ENCODE data around the gene SCO2.

Gene SCO2

DNA sequence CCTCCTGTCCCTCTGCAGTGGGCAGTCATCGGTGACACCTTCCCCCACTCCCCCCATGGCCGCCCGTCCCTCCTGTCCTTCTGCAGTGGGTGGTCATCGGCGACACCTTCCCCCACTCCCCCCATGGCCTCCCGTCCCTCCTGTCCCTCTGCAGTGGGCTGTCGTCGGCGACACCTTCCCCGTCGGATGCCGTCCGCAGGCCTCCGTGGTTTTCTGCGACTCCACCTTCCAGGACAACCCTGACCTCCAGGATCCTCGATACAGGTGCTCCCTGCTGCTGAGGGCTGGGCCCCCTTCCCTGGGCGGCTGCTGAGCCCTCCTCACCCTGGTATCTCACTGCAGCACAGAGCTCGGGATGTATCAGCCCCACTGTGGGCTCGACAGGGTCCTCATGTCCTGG lies 36.5 kb downstream of the SCO2 start:
- no peaks in the 10 kb centered on the region for H3K79me2 ChIP-seq (ENCODE audit: insufficient read depth, low read length)
- H4K20me1 ChIP-seq (ENCODE audit: insufficient read depth, low read length) = no peaks in the 10 kb centered on the region
- H3K36me3 ChIP-seq (ENCODE audit: insufficient read depth, low read length) = no peaks in the 10 kb centered on the region
- no peak for TF ChIP-seq EZH2 (IDR thresholded peaks at IDR 0.05; ENCODE audit: borderline replicate concordance, low read length)
- TF ChIP-seq, protein P1, sequence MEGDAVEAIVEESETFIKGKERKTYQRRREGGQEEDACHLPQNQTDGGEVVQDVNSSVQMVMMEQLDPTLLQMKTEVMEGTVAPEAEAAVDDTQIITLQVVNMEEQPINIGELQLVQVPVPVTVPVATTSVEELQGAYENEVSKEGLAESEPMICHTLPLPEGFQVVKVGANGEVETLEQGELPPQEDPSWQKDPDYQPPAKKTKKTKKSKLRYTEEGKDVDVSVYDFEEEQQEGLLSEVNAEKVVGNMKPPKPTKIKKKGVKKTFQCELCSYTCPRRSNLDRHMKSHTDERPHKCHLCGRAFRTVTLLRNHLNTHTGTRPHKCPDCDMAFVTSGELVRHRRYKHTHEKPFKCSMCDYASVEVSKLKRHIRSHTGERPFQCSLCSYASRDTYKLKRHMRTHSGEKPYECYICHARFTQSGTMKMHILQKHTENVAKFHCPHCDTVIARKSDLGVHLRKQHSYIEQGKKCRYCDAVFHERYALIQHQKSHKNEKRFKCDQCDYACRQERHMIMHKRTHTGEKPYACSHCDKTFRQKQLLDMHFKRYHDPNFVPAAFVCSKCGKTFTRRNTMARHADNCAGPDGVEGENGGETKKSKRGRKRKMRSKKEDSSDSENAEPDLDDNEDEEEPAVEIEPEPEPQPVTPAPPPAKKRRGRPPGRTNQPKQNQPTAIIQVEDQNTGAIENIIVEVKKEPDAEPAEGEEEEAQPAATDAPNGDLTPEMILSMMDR (IDR thresholded peaks at IDR 0.05; ENCODE audit: low read length) = no peak
- H3K27me3 ChIP-seq (ENCODE audit: insufficient read depth, low read length) = no peaks in the 10 kb centered on the region
- no peaks in the 10 kb centered on the region for H3K9me2 ChIP-seq (ENCODE audit: low read depth, low read length)
- H3K4me2 ChIP-seq (ENCODE audit: low read length) = no peak overlapping the region
- no peaks in the 10 kb centered on the region for H3F3A ChIP-seq (ENCODE audit: insufficient read depth, low read length)
- no peak overlapping the region for H3K27ac ChIP-seq (ENCODE audit: low read depth, low read length, poor library complexity, severe bottlenecking)
- no peak overlapping the region for H3K4me3 ChIP-seq (ENCODE audit: low read depth, low read length, poor library complexity, severe bottlenecking)
- H3K4me1 ChIP-seq (ENCODE audit: insufficient read depth, low read length, severe bottlenecking) = peaks cover 26% of the 10 kb centered on the region
- H3K9ac ChIP-seq (ENCODE audit: low read length) = no peak overlapping the region
- no peak overlapping the region for H2AFZ ChIP-seq (ENCODE audit: low read length)
- H3K9me3 ChIP-seq (ENCODE audit: low read length) = no peaks in the 10 kb centered on the region

DNA sequence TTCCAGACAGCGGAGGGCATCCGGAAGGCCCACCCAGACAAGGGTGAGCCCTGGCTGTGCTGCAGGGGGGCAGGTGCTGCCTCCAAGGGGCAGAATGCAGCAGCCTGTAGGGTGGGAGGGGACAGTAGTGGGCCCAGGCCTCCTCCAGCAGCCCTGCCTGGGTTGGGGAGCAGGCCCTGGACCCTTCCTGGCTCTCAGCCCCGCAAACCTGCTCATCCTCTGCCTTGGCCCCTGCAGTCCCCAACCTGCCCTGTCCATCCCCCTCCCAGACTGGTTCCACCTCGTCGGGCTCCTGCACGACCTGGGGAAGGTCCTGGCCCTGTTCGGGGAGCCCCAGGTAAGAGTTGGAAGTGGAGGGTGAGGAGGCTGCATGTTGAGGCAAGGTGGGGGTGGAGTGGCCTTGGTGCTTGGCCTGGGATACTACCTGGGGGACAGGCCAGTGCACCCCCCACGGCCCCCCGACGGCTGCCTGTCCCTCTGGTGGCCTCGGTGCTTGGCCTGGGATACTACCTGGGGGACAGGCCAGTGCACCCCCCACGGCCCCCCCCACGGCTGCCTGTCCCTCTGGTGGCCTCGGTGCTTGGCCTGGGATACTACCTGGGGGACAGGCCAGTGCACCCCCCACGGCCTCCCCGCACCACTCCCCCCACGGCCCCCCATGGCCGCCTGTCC lies 37.3 kb downstream of the SCO2 start:
- Histone ChIP-seq H3K79me2 (ENCODE audit: insufficient read depth, low read length) (no peaks in the 10 kb centered on the region), H3K27me3 (ENCODE audit: insufficient read depth, low read length) (no peaks in the 10 kb centered on the region), H3F3A (ENCODE audit: insufficient read depth, low read length) (no peaks in the 10 kb centered on the region), H4K20me1 (ENCODE audit: insufficient read depth, low read length) (no peaks in the 10 kb centered on the region), H2AFZ (ENCODE audit: low read length) (no peak overlapping the region), H3K4me3 (ENCODE audit: low read depth, low read length, poor library complexity, severe bottlenecking) (no peak overlapping the region), H3K4me1 (ENCODE audit: insufficient read depth, low read length, severe bottlenecking) (peaks cover 28% of the 10 kb centered on the region), H3K4me2 (ENCODE audit: low read length) (no peak overlapping the region), H3K27ac (ENCODE audit: low read depth, low read length, poor library complexity, severe bottlenecking) (no peak overlapping the region), H3K9ac (ENCODE audit: low read length) (no peak overlapping the region), H3K9me3 (ENCODE audit: low read length) (no peaks in the 10 kb centered on the region), H3K36me3 (ENCODE audit: insufficient read depth, low read length) (no peaks in the 10 kb centered on the region), H3K9me2 (ENCODE audit: low read depth, low read length) (no peaks in the 10 kb centered on the region)
- TF ChIP-seq EZH2 (IDR thresholded peaks at IDR 0.05; ENCODE audit: borderline replicate concordance, low read length) = no peak
- TF ChIP-seq, protein P1 (IDR thresholded peaks at IDR 0.05; ENCODE audit: low read length) = no peak

DNA sequence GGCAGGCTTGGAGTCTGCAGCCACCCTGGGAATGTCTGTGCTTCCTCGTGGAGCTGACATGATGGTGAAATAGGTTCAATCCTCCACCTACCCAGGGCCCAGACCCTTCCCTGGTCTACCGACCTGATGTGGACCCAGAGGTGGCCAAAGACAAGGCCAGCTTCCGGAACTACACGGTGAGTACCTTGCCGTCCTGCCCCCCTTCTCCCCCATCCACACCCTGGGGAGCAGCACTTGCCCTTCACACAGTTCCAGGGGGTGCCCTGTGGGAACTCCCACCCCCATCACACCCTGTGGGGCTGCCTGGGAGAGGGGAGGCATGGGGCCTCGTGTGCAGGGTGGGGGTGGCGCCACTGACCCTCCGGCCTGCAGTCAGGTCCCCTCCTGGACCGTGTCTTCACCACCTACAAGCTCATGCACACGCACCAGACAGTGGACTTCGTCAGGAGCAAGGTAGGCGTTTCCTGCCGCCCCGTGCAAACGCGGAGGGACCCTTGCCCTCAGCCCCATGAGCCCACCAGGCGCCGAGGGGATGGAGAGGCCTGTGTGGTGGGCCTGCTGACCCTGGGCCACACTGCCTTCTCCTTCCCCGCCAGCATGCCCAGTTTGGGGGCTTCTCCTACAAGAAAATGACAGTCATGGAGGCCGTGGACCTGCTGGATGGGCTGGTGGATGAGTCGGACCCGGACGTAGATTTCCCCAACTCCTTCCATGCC lies 38.0 kb downstream of the SCO2 start:
- H3K9ac ChIP-seq (ENCODE audit: low read length) = peak overlapping the region; percentile 25; the same call in 1 of the 2 replicates
- H3F3A ChIP-seq (ENCODE audit: insufficient read depth, low read length) = no peaks in the 10 kb centered on the region
- no peaks in the 10 kb centered on the region for H4K20me1 ChIP-seq (ENCODE audit: insufficient read depth, low read length)
- no peak overlapping the region for H2AFZ ChIP-seq (ENCODE audit: low read length)
- H3K9me2 ChIP-seq (ENCODE audit: low read depth, low read length) = no peaks in the 10 kb centered on the region
- H3K27me3 ChIP-seq (ENCODE audit: insufficient read depth, low read length) = no peaks in the 10 kb centered on the region
- H3K36me3 ChIP-seq (ENCODE audit: insufficient read depth, low read length) = no peaks in the 10 kb centered on the region
- peaks cover 28% of the 10 kb centered on the region for H3K4me1 ChIP-seq (ENCODE audit: insufficient read depth, low read length, severe bottlenecking)
- TF ChIP-seq, protein P1 (IDR thresholded peaks at IDR 0.05; ENCODE audit: low read length) = no peak
- no peaks in the 10 kb centered on the region for H3K9me3 ChIP-seq (ENCODE audit: low read length)
- H3K4me3 ChIP-seq (ENCODE audit: low read depth, low read length, poor library complexity, severe bottlenecking) = peak overlapping the region; percentile 19
- H3K27ac ChIP-seq (ENCODE audit: low read depth, low read length, poor library complexity, severe bottlenecking) = no peak overlapping the region
- H3K79me2 ChIP-seq (ENCODE audit: insufficient read depth, low read length) = no peaks in the 10 kb centered on the region
- H3K4me2 ChIP-seq (ENCODE audit: low read length) = peak overlapping the region; percentile 49

Data from OCI-LY1 (cell line).